Measurements from ENCODE around the gene QRFPR.

- TF ChIP-seq CTCF (IDR thresholded peaks at IDR 0.05) (no peak), POLR2A (IDR thresholded peaks at IDR 0.05) (no peak), POLR2AphosphoS5 (IDR thresholded peaks at IDR 0.05; ENCODE audit: insufficient read depth in 1 of 2, low read depth in 1 of 2) (no peak)
Observed at GRCh38 chr4:121340247-121340646, 40.6 kb downstream of the QRFPR start.

Measured in vagina (tissue), 2 donors.